HCT116 (cell line): ENCODE data around the gene MADD.

Experiments
- EZH2 ChIP-seq: fragments of 200-600 bp; sonication (generic); IDR thresholded peaks from 2 replicates; pipeline ENCODE4 v1.6.1; 2017; ENCODE audit warnings: antibody characterized with exemption, mixed run types
- FOSL1 ChIP-seq: IDR thresholded peaks from 2 replicates; pipeline ENCODE4 v1.6.1; 2012; ENCODE audit warnings: low read depth
- POLR2A ChIP-seq: IDR thresholded peaks from 2 replicates; pipeline ENCODE4 v1.7.0; 2011; ENCODE audit warnings: borderline replicate concordance; ENCODE audit not compliant: insufficient read depth, insufficient read length; ENCODE audit errors: extremely low read depth
- TCF7L2 ChIP-seq: IDR thresholded peaks from 2 replicates; pipeline ENCODE4 v1.7.0; 2011; ENCODE audit warnings: borderline replicate concordance, inconsistent platforms; ENCODE audit not compliant: insufficient read depth, insufficient read length; ENCODE audit errors: extremely low read depth
- YY1 ChIP-seq: IDR thresholded peaks from 2 replicates; pipeline ENCODE4 v1.6.1; 2011; ENCODE audit warnings: low read length, low read depth, moderate library complexity, mild to moderate bottlenecking; ENCODE audit not compliant: insufficient replicate concordance; ENCODE audit errors: extremely low read depth
- TF ChIP-seq, protein P1 (sequence below), 3 experiments: fragments of 200-600 bp in 1 of 3; sonication (generic) in 1 of 3; IDR thresholded peaks in 2 of 3; conservative IDR thresholded peaks in 1 of 3; 2 replicates each; pipeline ENCODE4 v1.5.1; 2012 to 2017; ENCODE audit warnings: low read depth in 2 of 3, low read length in 2 of 3, antibody characterized with exemption in 1 of 3, borderline replicate concordance in 1 of 3, control low read depth in 1 of 3, mild to moderate bottlenecking in 1 of 3, mixed read lengths in 1 of 3, mixed run types in 1 of 3, moderate library complexity in 1 of 3; ENCODE audit not compliant: insufficient read depth in 1 of 3
- TF ChIP-seq, protein P2 (sequence below): IDR thresholded peaks from 2 replicates; pipeline ENCODE4 v1.6.1; 2012; ENCODE audit warnings: low read depth

DNA sequence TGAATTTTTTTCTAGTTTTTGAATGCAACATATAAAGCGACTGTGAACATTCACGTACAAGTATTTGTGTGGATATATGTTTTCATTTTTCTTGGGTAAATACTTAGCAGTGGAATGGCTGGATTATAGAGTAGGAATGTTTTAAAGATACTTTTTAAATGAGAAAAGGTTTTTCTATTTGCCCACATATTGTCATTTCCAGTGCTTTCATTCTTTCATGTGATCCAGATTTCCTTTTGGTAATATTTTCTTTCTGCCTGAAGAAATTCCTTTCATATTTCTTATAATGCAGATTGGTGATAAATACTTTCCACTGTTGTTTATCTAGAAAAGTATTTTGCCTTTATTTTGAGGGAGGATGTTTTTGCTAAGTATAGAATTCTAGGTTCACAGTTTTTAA lies 47.2 kb upstream of the MADD start:
- TF ChIP-seq YY1 (no peak), EZH2 (no peak), FOSL1 (no peak), TCF7L2 (no peak), POLR2A (no peak)
- TF ChIP-seq, protein P1, sequence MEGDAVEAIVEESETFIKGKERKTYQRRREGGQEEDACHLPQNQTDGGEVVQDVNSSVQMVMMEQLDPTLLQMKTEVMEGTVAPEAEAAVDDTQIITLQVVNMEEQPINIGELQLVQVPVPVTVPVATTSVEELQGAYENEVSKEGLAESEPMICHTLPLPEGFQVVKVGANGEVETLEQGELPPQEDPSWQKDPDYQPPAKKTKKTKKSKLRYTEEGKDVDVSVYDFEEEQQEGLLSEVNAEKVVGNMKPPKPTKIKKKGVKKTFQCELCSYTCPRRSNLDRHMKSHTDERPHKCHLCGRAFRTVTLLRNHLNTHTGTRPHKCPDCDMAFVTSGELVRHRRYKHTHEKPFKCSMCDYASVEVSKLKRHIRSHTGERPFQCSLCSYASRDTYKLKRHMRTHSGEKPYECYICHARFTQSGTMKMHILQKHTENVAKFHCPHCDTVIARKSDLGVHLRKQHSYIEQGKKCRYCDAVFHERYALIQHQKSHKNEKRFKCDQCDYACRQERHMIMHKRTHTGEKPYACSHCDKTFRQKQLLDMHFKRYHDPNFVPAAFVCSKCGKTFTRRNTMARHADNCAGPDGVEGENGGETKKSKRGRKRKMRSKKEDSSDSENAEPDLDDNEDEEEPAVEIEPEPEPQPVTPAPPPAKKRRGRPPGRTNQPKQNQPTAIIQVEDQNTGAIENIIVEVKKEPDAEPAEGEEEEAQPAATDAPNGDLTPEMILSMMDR (IDR thresholded peaks at IDR 0.05 in 2 of 3, conservative IDR thresholded peaks at IDR 0.05 in 1 of 3; ENCODE audit: borderline replicate concordance in 1 of 3, insufficient read depth in 1 of 3, low read depth in 2 of 3, low read length in 2 of 3), result no peak
- TF ChIP-seq, protein P2, sequence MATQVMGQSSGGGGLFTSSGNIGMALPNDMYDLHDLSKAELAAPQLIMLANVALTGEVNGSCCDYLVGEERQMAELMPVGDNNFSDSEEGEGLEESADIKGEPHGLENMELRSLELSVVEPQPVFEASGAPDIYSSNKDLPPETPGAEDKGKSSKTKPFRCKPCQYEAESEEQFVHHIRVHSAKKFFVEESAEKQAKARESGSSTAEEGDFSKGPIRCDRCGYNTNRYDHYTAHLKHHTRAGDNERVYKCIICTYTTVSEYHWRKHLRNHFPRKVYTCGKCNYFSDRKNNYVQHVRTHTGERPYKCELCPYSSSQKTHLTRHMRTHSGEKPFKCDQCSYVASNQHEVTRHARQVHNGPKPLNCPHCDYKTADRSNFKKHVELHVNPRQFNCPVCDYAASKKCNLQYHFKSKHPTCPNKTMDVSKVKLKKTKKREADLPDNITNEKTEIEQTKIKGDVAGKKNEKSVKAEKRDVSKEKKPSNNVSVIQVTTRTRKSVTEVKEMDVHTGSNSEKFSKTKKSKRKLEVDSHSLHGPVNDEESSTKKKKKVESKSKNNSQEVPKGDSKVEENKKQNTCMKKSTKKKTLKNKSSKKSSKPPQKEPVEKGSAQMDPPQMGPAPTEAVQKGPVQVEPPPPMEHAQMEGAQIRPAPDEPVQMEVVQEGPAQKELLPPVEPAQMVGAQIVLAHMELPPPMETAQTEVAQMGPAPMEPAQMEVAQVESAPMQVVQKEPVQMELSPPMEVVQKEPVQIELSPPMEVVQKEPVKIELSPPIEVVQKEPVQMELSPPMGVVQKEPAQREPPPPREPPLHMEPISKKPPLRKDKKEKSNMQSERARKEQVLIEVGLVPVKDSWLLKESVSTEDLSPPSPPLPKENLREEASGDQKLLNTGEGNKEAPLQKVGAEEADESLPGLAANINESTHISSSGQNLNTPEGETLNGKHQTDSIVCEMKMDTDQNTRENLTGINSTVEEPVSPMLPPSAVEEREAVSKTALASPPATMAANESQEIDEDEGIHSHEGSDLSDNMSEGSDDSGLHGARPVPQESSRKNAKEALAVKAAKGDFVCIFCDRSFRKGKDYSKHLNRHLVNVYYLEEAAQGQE, result no peak
